H9 (cell line): ENCODE data around the gene LRRC73. TPM values are rescaled to one million over a fixed set of nuclear protein-coding genes. Genes with fewer than 3 reads are reported as not detected.

Source experiments
- DNase-seq: peaks from one replicate; pipeline ENCODE4 v3.0.0-alpha.2; 2017
- H2AFZ ChIP-seq: one replicate; pipeline ENCODE4 v1.6.1; 2013; ENCODE audit warnings: mild to moderate bottlenecking, low read length, control low read depth, moderate library complexity
- H2AK5ac ChIP-seq: 2 replicates; pipeline ENCODE4 v1.6.1; 2013; ENCODE audit warnings: low read length, control low read depth, mixed read lengths; ENCODE audit not compliant: insufficient read length
- H2BK120ac ChIP-seq: one replicate; pipeline ENCODE4 v1.6.1; 2013; ENCODE audit warnings: low read depth, mild to moderate bottlenecking, low read length, control low read depth, inconsistent platforms; ENCODE audit not compliant: poor library complexity, severe bottlenecking
- H2BK12ac ChIP-seq: 2 replicates; pipeline ENCODE4 v1.6.1; 2013; ENCODE audit warnings: low read length, control low read depth, mixed read lengths, low read depth; ENCODE audit not compliant: insufficient read length
- H2BK15ac ChIP-seq: 2 replicates; pipeline ENCODE4 v1.6.1; 2013; ENCODE audit warnings: low read depth, low read length, control low read depth
- H2BK20ac ChIP-seq: one replicate; pipeline ENCODE4 v1.6.1; 2013; ENCODE audit warnings: low read depth, mild to moderate bottlenecking, low read length, control low read depth, inconsistent platforms; ENCODE audit not compliant: poor library complexity, severe bottlenecking
- H2BK5ac ChIP-seq: 2 replicates; pipeline ENCODE4 v1.6.1; 2013; ENCODE audit warnings: low read length, control low read depth, mixed read lengths; ENCODE audit not compliant: insufficient read length
- H3K14ac ChIP-seq: 2 replicates; pipeline ENCODE4 v1.6.1; 2013; ENCODE audit warnings: low read length, control low read depth; ENCODE audit not compliant: insufficient read depth
- H3K18ac ChIP-seq: 2 replicates; pipeline ENCODE4 v1.6.1; 2013; ENCODE audit warnings: low read depth, mild to moderate bottlenecking, mixed read lengths, low read length, control low read depth; ENCODE audit not compliant: insufficient read length
- H3K23ac ChIP-seq: 2 replicates; pipeline ENCODE4 v1.6.1; 2013; ENCODE audit warnings: low read length, control low read depth, mixed read lengths, low read depth; ENCODE audit not compliant: insufficient read length
- H3K23me2 ChIP-seq: 2 replicates; pipeline ENCODE4 v1.6.1; 2013; ENCODE audit warnings: low read depth, mild to moderate bottlenecking, mixed read lengths, low read length, control low read depth; ENCODE audit not compliant: insufficient read length, poor library complexity, severe bottlenecking
- H3K27ac ChIP-seq: 2 replicates; pipeline ENCODE4 v1.5.1; 2013; ENCODE audit warnings: low read length, control low read depth, mixed read lengths, low read depth; ENCODE audit not compliant: insufficient read length
- H3K27me3 ChIP-seq: 2 replicates; pipeline ENCODE4 v1.6.1; 2013; ENCODE audit warnings: low read length, control low read depth, inconsistent platforms; ENCODE audit not compliant: insufficient read depth
- H3K4ac ChIP-seq: 2 replicates; pipeline ENCODE4 v1.6.1; 2013; ENCODE audit warnings: low read depth, mild to moderate bottlenecking, control low read depth, inconsistent platforms, low read length, moderate library complexity
- H3K4me1 ChIP-seq: 2 replicates; pipeline ENCODE4 v1.6.1; 2013; ENCODE audit warnings: low read length, control low read depth, inconsistent platforms; ENCODE audit not compliant: insufficient read depth
- H3K4me2 ChIP-seq: 2 replicates; pipeline ENCODE4 v1.6.1; 2013; ENCODE audit warnings: low read length, control low read depth, mixed read lengths; ENCODE audit not compliant: insufficient read length, insufficient read depth
- H3K56ac ChIP-seq: 2 replicates; pipeline ENCODE4 v1.6.1; 2013; ENCODE audit warnings: low read depth, mild to moderate bottlenecking, mixed read lengths, low read length, control low read depth; ENCODE audit not compliant: insufficient read length
- H3K79me1 ChIP-seq: 2 replicates; pipeline ENCODE4 v1.6.1; 2013; ENCODE audit warnings: low read depth, mild to moderate bottlenecking, moderate library complexity, low read length, control low read depth, inconsistent platforms; ENCODE audit not compliant: insufficient read depth, poor library complexity, severe bottlenecking
- H3K79me2 ChIP-seq: 2 replicates; pipeline ENCODE4 v1.6.1; 2013; ENCODE audit warnings: low read length, control low read depth, inconsistent platforms; ENCODE audit not compliant: insufficient read depth
- H3K9ac ChIP-seq: 2 replicates; pipeline ENCODE4 v1.6.1; 2013; ENCODE audit warnings: low read length, control low read depth, mixed read lengths; ENCODE audit not compliant: insufficient read length; ENCODE audit errors: extremely low read depth
- H3K9me3 ChIP-seq: one replicate; pipeline ENCODE4 v1.6.1; 2013; ENCODE audit warnings: low read depth, low read length, inconsistent platforms; ENCODE audit not compliant: control insufficient read depth
- H3T11ph ChIP-seq: one replicate; pipeline ENCODE4 v1.6.1; 2013; ENCODE audit warnings: mild to moderate bottlenecking, low read length, control low read depth, inconsistent platforms
- H4K20me1 ChIP-seq: one replicate; pipeline ENCODE4 v1.6.1; 2013; ENCODE audit not compliant: control insufficient read depth, insufficient read length, insufficient read depth
- H4K5ac ChIP-seq: 2 replicates; pipeline ENCODE4 v1.6.1; 2013; ENCODE audit warnings: low read depth, mild to moderate bottlenecking, mixed read lengths, low read length, control low read depth; ENCODE audit not compliant: insufficient read length
- H4K8ac ChIP-seq: replicated peaks from 2 replicates; pipeline ENCODE4 v1.6.1; 2013; ENCODE audit warnings: low read length, control low read depth, mixed read lengths, low read depth; ENCODE audit not compliant: insufficient read length
- H4K91ac ChIP-seq: 2 replicates; pipeline ENCODE4 v1.6.1; 2013; ENCODE audit warnings: low read depth, mild to moderate bottlenecking, moderate library complexity, mixed read lengths, low read length, control low read depth; ENCODE audit not compliant: insufficient read length
- H3K27ac Mint-ChIP-seq, 3 experiments: 2 replicates in 2 of 3; 3 replicates in 1 of 3; pipeline ENCODE4 v1.8.0; 2020 to 2021; ENCODE audit warnings: mixed read lengths in 3 of 3, mild to moderate bottlenecking in 1 of 3, moderate library complexity in 1 of 3
- H3K27me3 Mint-ChIP-seq: 2 replicates; pipeline ENCODE4 v1.8.0; 2021; ENCODE audit warnings: low read depth, mild to moderate bottlenecking, moderate library complexity, mixed read lengths
- H3K36me3 Mint-ChIP-seq, 3 experiments: 2 replicates in 2 of 3; 3 replicates in 1 of 3; pipeline ENCODE4 v1.8.0; 2020 to 2021; ENCODE audit warnings: low read depth in 3 of 3, mixed read lengths in 3 of 3; ENCODE audit not compliant: insufficient read depth in 1 of 3
- H3K4me1 Mint-ChIP-seq, 2 experiments: 2 replicates each; pipeline ENCODE4 v1.8.0; 2020; ENCODE audit warnings: mixed read lengths in 2 of 2
- H3K4me3 Mint-ChIP-seq, 2 experiments: 2 replicates in 1 of 2; 3 replicates in 1 of 2; pipeline ENCODE4 v1.8.0; 2020 to 2021; ENCODE audit warnings: mild to moderate bottlenecking in 2 of 2, mixed read lengths in 2 of 2, moderate library complexity in 1 of 2
- H3K9me3 Mint-ChIP-seq, 2 experiments: 2 replicates in 1 of 2; 3 replicates in 1 of 2; pipeline ENCODE4 v1.8.0; 2020; ENCODE audit warnings: mild to moderate bottlenecking in 2 of 2, mixed read lengths in 2 of 2, moderate library complexity in 1 of 2
- CTCF ChIP-seq: fragments of 200-600 bp; sonication (generic); conservative IDR thresholded peaks from 3 replicates; pipeline ENCODE4 v1.8.0; 2021; ENCODE audit warnings: antibody characterized with exemption, mild to moderate bottlenecking
- WGBS: extraction: QIAGEN DNeasy Blood & Tissue Kit; methylation state at CpG from one replicate; pipeline ENCODE4 v1.1.7; 2013; ENCODE audit warnings: missing lambda C conversion rate, low lambda C conversion rate, mixed read lengths; ENCODE audit not compliant: insufficient read length; ENCODE audit errors: extremely low coverage; 5-methylcytosine and 5-hydroxymethylcytosine counted together
- total RNA-seq: library from RNA; stranded (reverse); gene quantifications from 2 replicates; pipeline ENCODE4 v1.2.1, GENCODE V29; 2021

LRRC73 gene
- total RNA-seq, 1 experiment from 2014 or later = 0.55 TPM

DNA sequence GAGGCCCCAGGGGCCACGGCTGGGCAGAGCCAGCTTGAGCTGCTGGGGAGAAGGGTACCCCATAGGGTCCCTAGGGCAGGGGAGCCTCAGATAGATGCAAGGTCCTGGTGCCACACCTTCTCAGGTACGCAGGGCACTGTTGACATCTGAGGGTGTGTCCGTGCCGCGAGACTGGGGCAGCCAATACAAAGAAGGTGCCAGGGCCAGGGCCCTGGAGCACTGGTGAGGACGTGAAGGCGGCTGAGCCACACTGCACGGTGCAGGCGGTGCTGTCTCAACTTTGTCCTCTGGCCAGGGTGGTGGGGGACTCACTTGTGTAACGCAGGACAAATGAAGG lies 649 bp upstream of the LRRC73 start:
- DNase-seq = no peak
- no peak overlapping the region for H3K14ac ChIP-seq
- H3K23me2 ChIP-seq = peaks cover 5% of the 10 kb centered on the region
- no peak overlapping the region for H3K27ac Mint-ChIP-seq
- no peak overlapping the region for H4K91ac ChIP-seq
- peaks cover under 1% of the 10 kb centered on the region; the same call in 1 of the 2 replicates for H3K79me2 ChIP-seq
- H2AFZ ChIP-seq = no peak overlapping the region
- H3K9me3 Mint-ChIP-seq = peaks cover 2 to 3% of the 10 kb centered on the region in 2 experiments; a peak in 3 of 5 replicates
- TF ChIP-seq CTCF = no peak
- H3K18ac ChIP-seq = no peak overlapping the region
- H3K56ac ChIP-seq = no peak overlapping the region
- H3K9me3 ChIP-seq = no peaks in the 10 kb centered on the region
- no peaks in the 10 kb centered on the region for H4K20me1 ChIP-seq
- peak overlapping the region; percentile 61 to 86 for H3K4me3 Mint-ChIP-seq
- H2BK5ac ChIP-seq = no peak overlapping the region
- H2BK120ac ChIP-seq = no peak overlapping the region
- H3K36me3 Mint-ChIP-seq = peaks cover 24 to 47% (median 41%) of the 10 kb centered on the region in 3 experiments
- H3K4ac ChIP-seq = no peak overlapping the region
- no peak overlapping the region for H4K5ac ChIP-seq
- no peak overlapping the region for H2AK5ac ChIP-seq
- H2BK12ac ChIP-seq = no peak overlapping the region
- no peak overlapping the region for H4K8ac ChIP-seq
- H3K9ac ChIP-seq = no peak overlapping the region
- WGBS = no CpG with 5 or more reads among the region's 10 CpGs
- peak overlapping the region; percentile 65 for H3K4me2 ChIP-seq
- H3K4me1 ChIP-seq = no peaks in the 10 kb centered on the region
- H3K79me1 ChIP-seq = peaks cover 4% of the 10 kb centered on the region
- H3K4me1 Mint-ChIP-seq = peaks cover 27 to 36% of the 10 kb centered on the region in 2 experiments
- no peak overlapping the region for H2BK15ac ChIP-seq
- H3K27me3 Mint-ChIP-seq = peaks cover 28% of the 10 kb centered on the region
- H3K23ac ChIP-seq = no peak overlapping the region
- no peak overlapping the region for H3K27ac ChIP-seq
- H3K27me3 ChIP-seq = peaks cover 8% of the 10 kb centered on the region; the same call in 1 of the 2 replicates
- H2BK20ac ChIP-seq = no peak overlapping the region
- H3T11ph ChIP-seq = no peak overlapping the region
